ENCODE data around the gene KRTAP10-11.
"Not testable (repeated sequence)": the region's sequence is repeated elsewhere in the genome, so short reads cannot be mapped to it uniquely, and the experiment has no call there.

The KRTAP10-11 gene

GRCh38 chr21:44626262-44626661 is 20.0 kb upstream of the KRTAP10-11 start:
- DNase-seq (ENCODE audit: low read depth in 2 of 2): no peak
- H3K4me3 ChIP-seq (replicated peaks in 1 of 2; ENCODE audit: low read depth in 2 of 2, low read length in 2 of 2): no peak overlapping the region
- TF ChIP-seq, protein P1, sequence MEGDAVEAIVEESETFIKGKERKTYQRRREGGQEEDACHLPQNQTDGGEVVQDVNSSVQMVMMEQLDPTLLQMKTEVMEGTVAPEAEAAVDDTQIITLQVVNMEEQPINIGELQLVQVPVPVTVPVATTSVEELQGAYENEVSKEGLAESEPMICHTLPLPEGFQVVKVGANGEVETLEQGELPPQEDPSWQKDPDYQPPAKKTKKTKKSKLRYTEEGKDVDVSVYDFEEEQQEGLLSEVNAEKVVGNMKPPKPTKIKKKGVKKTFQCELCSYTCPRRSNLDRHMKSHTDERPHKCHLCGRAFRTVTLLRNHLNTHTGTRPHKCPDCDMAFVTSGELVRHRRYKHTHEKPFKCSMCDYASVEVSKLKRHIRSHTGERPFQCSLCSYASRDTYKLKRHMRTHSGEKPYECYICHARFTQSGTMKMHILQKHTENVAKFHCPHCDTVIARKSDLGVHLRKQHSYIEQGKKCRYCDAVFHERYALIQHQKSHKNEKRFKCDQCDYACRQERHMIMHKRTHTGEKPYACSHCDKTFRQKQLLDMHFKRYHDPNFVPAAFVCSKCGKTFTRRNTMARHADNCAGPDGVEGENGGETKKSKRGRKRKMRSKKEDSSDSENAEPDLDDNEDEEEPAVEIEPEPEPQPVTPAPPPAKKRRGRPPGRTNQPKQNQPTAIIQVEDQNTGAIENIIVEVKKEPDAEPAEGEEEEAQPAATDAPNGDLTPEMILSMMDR (IDR thresholded peaks at IDR 0.05; ENCODE audit: low read depth, low read length): no peak

- TF ChIP-seq, protein P1 (IDR thresholded peaks at IDR 0.05; ENCODE audit: low read depth, low read length): no peak
- H3K4me3 ChIP-seq (replicated peaks in 1 of 2; ENCODE audit: low read depth in 2 of 2, low read length in 2 of 2): no peak within 1 kb of the TSS
- no peak for DNase-seq (ENCODE audit: low read depth in 2 of 2)
Measured at GRCh38 chr21:44626673-44627143, 19.5 kb upstream of the KRTAP10-11 start, which contains the start of gene KRTAP10-9. Gene KRTAP10-9, plus strand, starts transcription at chr21:44627093. Its CDS starts 79 bp downstream, at chr21:44627172.

DNA sequence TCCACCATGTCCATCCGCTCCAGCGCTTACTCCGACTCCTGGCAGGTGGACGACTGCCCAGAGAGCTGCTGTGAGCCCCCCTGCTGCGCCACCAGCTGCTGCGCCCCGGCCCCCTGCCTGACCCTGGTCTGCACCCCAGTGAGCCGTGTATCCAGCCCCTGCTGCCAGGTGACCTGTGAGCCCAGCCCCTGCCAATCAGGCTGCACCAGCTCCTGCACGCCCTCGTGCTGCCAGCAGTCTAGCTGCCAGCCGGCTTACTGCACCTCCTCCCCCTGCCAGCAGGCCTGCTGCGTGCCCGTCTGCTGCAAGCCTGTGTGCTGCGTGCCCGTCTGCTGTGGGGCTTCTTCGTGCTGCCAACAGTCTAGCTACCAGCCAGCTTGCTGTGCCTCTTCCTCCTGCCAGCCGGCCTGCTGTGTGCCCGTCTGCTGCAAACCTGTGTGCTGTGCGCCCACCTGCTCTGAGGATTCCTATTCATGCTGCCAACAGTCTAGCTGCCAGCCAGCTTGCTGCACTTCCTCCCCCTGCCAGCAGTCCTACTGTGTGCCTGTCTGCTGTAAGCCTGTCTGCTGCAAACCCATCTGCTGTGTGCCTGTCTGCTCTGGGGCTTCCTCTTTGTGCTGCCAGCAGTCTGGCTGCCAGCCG is 18.9 kb upstream of the KRTAP10-11 start:
- not testable (repeated sequence) for DNase-seq (ENCODE audit: low read depth in 2 of 2)

GRCh38 chr21:44627831-44628233 is 18.4 kb upstream of the KRTAP10-11 start:
- not testable (repeated sequence) for DNase-seq (ENCODE audit: low read depth in 2 of 2); H3K4me3 ChIP-seq (replicated peaks in 1 of 2; ENCODE audit: low read depth in 2 of 2, low read length in 2 of 2)

More for the DNA sequence above, 18.9 kb upstream of the KRTAP10-11 start:
- H3K4me3 ChIP-seq (replicated peaks in 1 of 2; ENCODE audit: low read depth in 2 of 2, low read length in 2 of 2): not testable (repeated sequence)

DNA sequence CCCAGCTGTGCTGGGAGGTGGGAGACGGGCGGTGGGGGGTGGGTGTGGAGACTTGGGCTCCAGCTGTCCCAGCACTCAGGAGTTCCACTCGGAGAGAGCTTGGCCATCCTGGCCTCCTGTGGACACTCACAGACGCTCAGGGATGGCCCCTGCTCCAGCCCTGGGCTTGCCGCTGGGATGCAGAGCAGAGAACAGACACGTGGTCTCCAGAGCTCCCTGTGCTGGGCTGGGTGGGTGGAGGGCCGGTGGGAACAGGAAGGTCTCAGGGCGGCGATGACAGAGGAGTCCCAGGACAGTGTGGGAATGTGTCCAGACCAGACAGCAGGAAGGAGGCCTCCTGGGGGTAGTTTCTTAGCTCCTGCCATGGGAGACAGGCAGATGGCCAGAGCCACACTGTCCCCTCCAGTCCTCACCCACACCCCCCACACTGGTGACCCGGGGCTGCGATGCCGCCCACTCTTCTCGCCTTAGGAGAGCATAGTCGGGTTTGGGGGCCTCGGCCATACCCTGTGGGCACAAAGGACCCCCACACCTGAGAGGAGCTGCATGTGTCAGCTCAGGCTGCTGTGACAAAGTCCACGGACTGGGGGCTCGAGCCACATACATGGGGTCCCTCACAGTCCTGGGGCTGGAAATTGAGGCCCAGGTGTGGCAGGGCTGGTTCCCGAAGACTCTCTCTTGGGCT is 17.4 kb upstream of the KRTAP10-11 start:
- TF ChIP-seq, protein P1 (IDR thresholded peaks at IDR 0.05; ENCODE audit: low read depth, low read length): no peak
- H3K4me3 ChIP-seq (replicated peaks in 1 of 2; ENCODE audit: low read depth in 2 of 2, low read length in 2 of 2): no peak overlapping the region
- no peak for DNase-seq (ENCODE audit: low read depth in 2 of 2)

DNA sequence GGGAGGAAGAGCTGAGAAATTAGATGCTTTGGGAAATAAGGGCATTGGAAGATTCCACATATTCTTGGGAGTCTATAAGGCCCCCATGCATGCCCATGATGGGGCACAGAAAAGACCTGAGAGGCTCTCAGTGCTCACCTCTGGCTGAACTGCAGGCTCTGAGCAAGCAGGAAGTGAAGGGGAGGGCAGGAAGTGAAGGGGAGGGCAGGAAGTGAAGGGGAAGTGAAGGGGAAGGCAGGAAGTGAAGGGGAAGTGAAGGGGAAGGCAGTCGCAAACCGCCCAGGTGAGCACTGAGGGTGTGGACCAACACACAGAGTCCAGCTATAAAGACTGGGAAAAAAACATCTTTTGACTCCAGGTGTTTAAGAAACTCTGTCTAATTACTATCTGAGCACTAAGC is 15.8 kb upstream of the KRTAP10-11 start:
- no peak overlapping the region for H3K4me3 ChIP-seq (replicated peaks in 1 of 2; ENCODE audit: low read depth in 2 of 2, low read length in 2 of 2)
- DNase-seq (ENCODE audit: low read depth in 2 of 2): no peak
- TF ChIP-seq, protein P1 (IDR thresholded peaks at IDR 0.05; ENCODE audit: low read depth, low read length): no peak

- TF ChIP-seq, protein P1 (IDR thresholded peaks at IDR 0.05; ENCODE audit: low read depth, low read length): no peak
- DNase-seq (ENCODE audit: low read depth in 2 of 2): no peak
- no peak overlapping the region for H3K4me3 ChIP-seq (replicated peaks in 1 of 2; ENCODE audit: low read depth in 2 of 2, low read length in 2 of 2)
Measured at GRCh38 chr21:44632067-44632466, 14.1 kb upstream of the KRTAP10-11 start.
